NCI-H510A (cell line): ENCODE results near the gene LXN.
A peak's percentile ranks its signal among the peaks of the same experiment; 100 is the strongest.

Source experiments
- DNase-seq: peaks from one replicate; lab custom pipeline; 2025; lab: John Stamatoyannopoulos, UW

The LXN gene

GRCh38 chr3:158668506-158668905 is 3.9 kb downstream of the LXN start:
- no peak for DNase-seq

- DNase-seq = no peak
Observed at GRCh38 chr3:158666416-158666815, 6.0 kb downstream of the LXN start.

GRCh38 chr3:158663832-158664231 is 8.6 kb downstream of the LXN start:
- DNase-seq = no peak

- no peak for DNase-seq
Observed at GRCh38 chr3:158663246-158663645, 9.2 kb downstream of the LXN start.

- no peak for DNase-seq
Observed at GRCh38 chr3:158660711-158661110, 11.7 kb downstream of the LXN start.

- DNase-seq = no peak
Observed at GRCh38 chr3:158659454-158660237, 12.8 kb downstream of the LXN start.

- DNase-seq = no peak
Observed at GRCh38 chr3:158658889-158659288, 13.6 kb downstream of the LXN start.

GRCh38 chr3:158652463-158652862 is 20.0 kb downstream of the LXN start:
- no peak for DNase-seq

GRCh38 chr3:158651192-158651591 is 21.3 kb downstream of the LXN start:
- no peak for DNase-seq

- no peak for DNase-seq
Observed at GRCh38 chr3:158649791-158650190, 22.7 kb downstream of the LXN start.

GRCh38 chr3:158644345-158644908 is 28.0 kb downstream of the LXN start, which contains the start of gene GFM1:
Gene GFM1 (plus strand): TSS chr3:158644527. CDS start chr3:158644635, 108 bp downstream.
- peak; percentile 93 for DNase-seq

- no peak for DNase-seq
Observed at GRCh38 chr3:158642474-158643210, 29.8 kb downstream of the LXN start.

GRCh38 chr3:158642005-158642404 is 30.4 kb downstream of the LXN start:
- no peak for DNase-seq

- no peak for DNase-seq
Observed at GRCh38 chr3:158640646-158641045, 31.8 kb downstream of the LXN start.

GRCh38 chr3:158631981-158632380 is 40.5 kb downstream of the LXN start:
- no peak for DNase-seq

GRCh38 chr3:158625881-158626280 is 46.6 kb downstream of the LXN start:
- no peak for DNase-seq

- no peak for DNase-seq
Observed at GRCh38 chr3:158617982-158618875, 54.2 kb downstream of the LXN start.
